ENCODE measurements around the gene DNAH1. TPM values are rescaled to one million over a fixed set of nuclear protein-coding genes. Genes with fewer than 3 reads are reported as not detected.

DNAH1 gene
- 0.71 and 1.7 TPM in 2 replicates for total RNA-seq

GRCh38 chr3:52315977-52316764, at the start of gene DNAH1:
Gene DNAH1, plus strand, starts transcription at chr3:52316319. Its CDS starts 6,124 bp downstream, at chr3:52322443.

GRCh38 chr3:52278510-52279069, 37.5 kb upstream of the DNAH1 start, which contains the start of gene WDR82:
Gene WDR82, minus strand, starts transcription at chr3:52278649. Its CDS starts 288 bp downstream, at chr3:52278361.

GRCh38 chr3:52444860-52445793, 129.0 kb downstream of the DNAH1 start, which contains the start of gene SEMA3G:
Gene SEMA3G, minus strand, starts transcription at chr3:52445103. Its CDS starts 76 bp downstream, at chr3:52445027.

Other genes starting within 250 kb of the DNAH1 start
- gene POC1A, start 161.9 kb upstream of the DNAH1 start, total RNA-seq = 11.2 and 15.8 TPM in 2 replicates
- gene ALAS1, start 118.2 kb upstream of the DNAH1 start, total RNA-seq = 48.0 and 49.0 TPM in 2 replicates
- not detected in 2 replicates for gene TLR9, start 90.7 kb upstream of the DNAH1 start, total RNA-seq
- gene TWF2, start 77.2 kb upstream of the DNAH1 start, total RNA-seq = 228 and 236 TPM in 2 replicates
- 22.7 and 27.7 TPM in 2 replicates for gene PPM1M, start 70.6 kb upstream of the DNAH1 start, total RNA-seq
- gene WDR82, start 37.7 kb upstream of the DNAH1 start, total RNA-seq = 45.3 and 48.7 TPM in 2 replicates
- 13.1 and 21.9 TPM in 2 replicates for gene GLYCTK, start 28.5 kb upstream of the DNAH1 start, total RNA-seq
- gene BAP1, start 93.7 kb downstream of the DNAH1 start, total RNA-seq = 64.2 and 69.8 TPM in 2 replicates
- gene PHF7, start 94.3 kb downstream of the DNAH1 start, total RNA-seq = 4.3 and 4.6 TPM in 2 replicates
- gene SEMA3G, start 128.8 kb downstream of the DNAH1 start, total RNA-seq = not detected in 2 replicates
- not detected in 2 replicates for gene TNNC1, start 137.7 kb downstream of the DNAH1 start, total RNA-seq
- 26.5 and 34.7 TPM in 2 replicates for gene NISCH, start 139.3 kb downstream of the DNAH1 start, total RNA-seq
- gene STAB1, start 179.0 kb downstream of the DNAH1 start, total RNA-seq = 0.86 and 1.9 TPM in 2 replicates
- gene NT5DC2, start 217.5 kb downstream of the DNAH1 start, total RNA-seq = 205 and 221 TPM in 2 replicates
- 1.4 and 3.5 TPM in 2 replicates for gene UQCC5, start 220.3 kb downstream of the DNAH1 start, total RNA-seq

Data from myometrial cell (primary cell).